Measurements from ENCODE around the gene MYO6. TPM values are rescaled to one million over a fixed set of nuclear protein-coding genes. Genes with fewer than 3 reads are reported as not detected.

The MYO6 gene
- total and polyA plus RNA-seq, 2 of the 8 experiments (the other 6 are each of a cell fraction or from before 2014, with no cell fraction given), result 8.3 to 21.9 TPM

GRCh38 chr6:75952128-75952527 lies 203.1 kb downstream of the MYO6 start:
- Histone ChIP-seq H2BK5ac (ENCODE audit: low read depth, low read length) (no peak overlapping the region), H3K4ac (replicated peaks; ENCODE audit: insufficient read length, low read depth, low read length) (no peak overlapping the region), H2AK5ac (ENCODE audit: low read depth, low read length) (no peak overlapping the region), H3K9me3 (ENCODE audit: insufficient read depth in 2 of 2, low read depth in 1 of 2, low read length in 1 of 2) (no peaks in the 10 kb centered on the region), H2BK12ac (ENCODE audit: low read depth, low read length) (no peak overlapping the region), H3K79me1 (ENCODE audit: low read depth, low read length) (no peaks in the 10 kb centered on the region), H2BK20ac (ENCODE audit: low read length) (no peak overlapping the region), H3K36me3 (ENCODE audit: control insufficient read depth in 2 of 4, insufficient read depth in 4 of 4, low read length in 3 of 4) (no peaks in the 10 kb centered on the region), H4K5ac (ENCODE audit: insufficient read length, low read depth, low read length) (no peak overlapping the region), H2AFZ (ENCODE audit: low read length) (no peak overlapping the region), H3K56ac (replicated peaks; ENCODE audit: insufficient read length, low read depth, low read length) (no peak overlapping the region), H3K18ac (ENCODE audit: extremely low read depth, low read length) (no peak overlapping the region), H3K23ac (ENCODE audit: insufficient read length) (no peak overlapping the region), H3K79me2 (ENCODE audit: control insufficient read depth in 1 of 2, insufficient read depth in 2 of 2, low read length in 2 of 2) (no peaks in the 10 kb centered on the region), H2BK120ac (replicated peaks; ENCODE audit: low read depth, low read length) (no peak overlapping the region), H4K8ac (ENCODE audit: extremely low read depth, insufficient read depth, low read length) (no peak overlapping the region), H3K4me1 (replicated peaks in 1 of 4; ENCODE audit: control insufficient read depth in 3 of 4, insufficient read depth in 4 of 4, low read length in 3 of 4) (no peaks in the 10 kb centered on the region), H3K4me2 (ENCODE audit: insufficient read depth in 1 of 2, low read depth in 2 of 2, low read length in 2 of 2) (no peak overlapping the region), H3K23me2 (ENCODE audit: low read depth, low read length) (no peaks in the 10 kb centered on the region), H3K4me3 (ENCODE audit: extremely low read depth in 1 of 4, insufficient read depth in 2 of 4, low read depth in 3 of 4, low read length in 4 of 4) (no peak overlapping the region), H4K91ac (replicated peaks; ENCODE audit: insufficient read length, low read length) (no peak overlapping the region), H2BK15ac (ENCODE audit: low read length) (no peak overlapping the region), H3K27me3 (replicated peaks in 1 of 4; ENCODE audit: control insufficient read depth in 3 of 4, extremely low read depth in 1 of 4, insufficient read depth in 3 of 4, low read length in 3 of 4) (no peaks in the 10 kb centered on the region), H3K9ac (replicated peaks in 1 of 4; ENCODE audit: extremely low read depth in 1 of 4, low read depth in 3 of 4, low read length in 3 of 4) (no peak overlapping the region), H4K20me1 (replicated peaks in 1 of 2; ENCODE audit: control insufficient read depth in 1 of 2, insufficient read depth in 2 of 2, low read length in 2 of 2) (no peaks in the 10 kb centered on the region), H3K14ac (ENCODE audit: insufficient read length) (no peak overlapping the region), H3K27ac (ENCODE audit: low read depth, low read length) (no peak overlapping the region)
- FAIRE-seq (no peak), DNase-seq (ENCODE audit: low read depth in 1 of 2, low spot score in 2 of 2) (no peak)
- POLR2A ChIA-PET (ENCODE audit: partially characterized antibody), result no interaction called here
- CTCF ChIA-PET (ENCODE audit: partially characterized antibody), result interaction anchor here (0.9 kb wide), 1 partner anchor 909 kb away, joined by 4 read pairs; no protein-coding TSS in a partner anchor
- TF ChIP-seq POLR2AphosphoS5 (IDR thresholded peaks at IDR 0.05; ENCODE audit: low read depth, low read length) (no peak), GABPA (IDR thresholded peaks at IDR 0.05; ENCODE audit: borderline replicate concordance, insufficient read depth, low read length) (no peak), RXRA (IDR thresholded peaks at IDR 0.05; ENCODE audit: insufficient read depth, low read depth, low read length) (no peak), SP2 (IDR thresholded peaks at IDR 0.05; ENCODE audit: low read length) (no peak)
- WGBS, 2 experiments (ENCODE audit: extremely low coverage in 1 of 2, insufficient coverage in 1 of 2, insufficient read length in 1 of 2, insufficient replicate concordance in 2 of 2, low coverage in 1 of 2, low lambda C conversion rate in 2 of 2, missing lambda C conversion rate in 1 of 2), result 90% methylated on average over 3 of the region's 3 CpGs; no CpG with 5 or more reads in 1 of the 2 experiments

Measured in H1 (cell line).